ENCODE data around the gene LIME1. TPM values are rescaled to one million over a fixed set of nuclear protein-coding genes. Genes with fewer than 3 reads are reported as not detected.

LIME1 gene
- total RNA-seq, 1 experiment from 2014 or later = 4.5 TPM

GRCh38 chr20:63707558-63708300, 28.7 kb upstream of the LIME1 start, which contains the start of the genes ARFRP1 and ZGPAT (continued):
- TF ChIP-seq AFF4 (CRISPR knock-in tag; IDR thresholded peaks at IDR 0.05; ENCODE audit: borderline replicate concordance) (no peak), RELA (CRISPR knock-in tag; IDR thresholded peaks at IDR 0.05; ENCODE audit: borderline replicate concordance) (peak; percentile 90; the same call in 1 of the 2 replicates), KAT7 (CRISPR knock-in tag; IDR thresholded peaks at IDR 0.05; ENCODE audit: borderline replicate concordance) (peak; percentile 66; the same call in 1 of the 2 replicates), TEAD1 (CRISPR knock-in tag; IDR thresholded peaks at IDR 0.05) (no peak; the same call in none of the 2 replicates), PRRX2 (CRISPR knock-in tag; IDR thresholded peaks at IDR 0.05) (no peak), ZNF396 (CRISPR knock-in tag; IDR thresholded peaks at IDR 0.05; ENCODE audit: borderline replicate concordance) (no peak), FOXJ3 (CRISPR knock-in tag; IDR thresholded peaks at IDR 0.05; ENCODE audit: borderline replicate concordance) (no peak), ELF4 (CRISPR knock-in tag; IDR thresholded peaks at IDR 0.05; ENCODE audit: low read depth) (peak; percentile 92), ZNF138 (CRISPR knock-in tag; conservative IDR thresholded peaks at IDR 0.05) (0 out of 2 replicates have a peak, but pooled peaks have one; percentile 28), JUN (CRISPR knock-in tag; IDR thresholded peaks at IDR 0.05) (0 out of 2 replicates have a peak, but pooled peaks have one; percentile 34), E2F1 (CRISPR knock-in tag; IDR thresholded peaks at IDR 0.05) (0 out of 2 replicates have a peak, but pooled peaks have one; percentile 19), MYBL2 (CRISPR knock-in tag; IDR thresholded peaks at IDR 0.05) (peak; percentile 83; the same call in 1 of the 2 replicates), NR2C2 (CRISPR knock-in tag; IDR thresholded peaks at IDR 0.05) (peak; percentile 99), ESRRA (CRISPR knock-in tag; IDR thresholded peaks at IDR 0.05; ENCODE audit: borderline replicate concordance) (peak; percentile 86; the same call in 1 of the 2 replicates)

GRCh38 chr20:63708301-63709148, 27.9 kb upstream of the LIME1 start:
- Mint-ChIP-seq H3K4me1 (peaks cover 10% of the 10 kb centered on the region), H3K9me3 (no peaks in the 10 kb centered on the region), H3K27me3 (ENCODE audit: low read depth) (no peaks in the 10 kb centered on the region), H3K36me3 (peaks cover 54% of the 10 kb centered on the region), H3K4me3 (peak overlapping the region; percentile 78), H3K27ac (peak overlapping the region; percentile 58)
- DNase-seq (ENCODE audit: low spot score) (no peak), ATAC-seq (no peak)
- CTCF ChIA-PET = interaction anchor here (0.6 to 2.7 kb wide), 20 partner anchors 9 to 272 kb away, joined by 3 to 25 read pairs (median 4); partner anchors contain the start of genes LIME1, PRPF6, PTK6 and SLC2A4RG
- TF ChIP-seq NFYB (CRISPR knock-in tag; conservative IDR thresholded peaks at IDR 0.05; ENCODE audit: low read depth) = no peak
- TF ChIP-seq CDX4 (CRISPR knock-in tag; IDR thresholded peaks at IDR 0.05; ENCODE audit: borderline replicate concordance) = no peak
- 0 out of 2 replicates have a peak, but pooled peaks have one; percentile 6 for TF ChIP-seq E2F1 (CRISPR knock-in tag; IDR thresholded peaks at IDR 0.05)
- TF ChIP-seq JUN (CRISPR knock-in tag; IDR thresholded peaks at IDR 0.05) = no peak
- TF ChIP-seq IRF1 (CRISPR knock-in tag; IDR thresholded peaks at IDR 0.05) = no peak
- POLR2A ChIA-PET = interaction anchor here (0.5 to 1.6 kb wide), 6 partner anchors 30 to 265 kb away, joined by 3 to 7 read pairs (median 3); partner anchors contain the start of genes RTEL1 and TPD52L2

Data from WTC11 (cell line).